NCI-H2081 treated with DMSO at 0.1 percent for 48 hours (cell line): Measurements from ENCODE around the gene ACER2.

ENCODE experiments used
- DNase-seq: peaks from one replicate; lab custom pipeline; 2025; lab: John Stamatoyannopoulos, UW

Gene ACER2

DNA sequence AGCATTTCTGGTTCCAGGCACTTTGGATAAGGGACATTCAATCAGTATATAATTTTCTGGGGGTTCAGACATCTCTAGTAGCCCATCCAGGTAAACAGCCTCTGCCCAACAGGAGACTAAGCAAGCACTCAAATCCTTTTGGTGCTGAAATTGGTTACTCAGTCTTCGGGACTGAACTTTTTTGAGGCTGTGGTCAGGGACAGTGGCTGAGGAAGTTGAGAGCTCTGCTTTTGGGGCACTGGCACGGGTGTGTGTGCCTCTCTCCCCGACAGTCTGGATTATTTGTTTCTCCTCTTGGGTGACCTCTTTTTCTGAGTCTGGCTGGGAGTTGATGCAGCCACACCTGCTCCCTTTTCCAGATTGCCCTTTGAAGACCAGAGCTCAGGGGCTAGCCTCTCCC lies 47.6 kb downstream of the ACER2 start:
- DNase-seq: no peak

- DNase-seq: peak; percentile 80
Observed at GRCh38 chr9:19456996-19457692, 48.3 kb downstream of the ACER2 start.

- no peak for DNase-seq
Observed at GRCh38 chr9:19457693-19458009, 48.8 kb downstream of the ACER2 start.

DNA sequence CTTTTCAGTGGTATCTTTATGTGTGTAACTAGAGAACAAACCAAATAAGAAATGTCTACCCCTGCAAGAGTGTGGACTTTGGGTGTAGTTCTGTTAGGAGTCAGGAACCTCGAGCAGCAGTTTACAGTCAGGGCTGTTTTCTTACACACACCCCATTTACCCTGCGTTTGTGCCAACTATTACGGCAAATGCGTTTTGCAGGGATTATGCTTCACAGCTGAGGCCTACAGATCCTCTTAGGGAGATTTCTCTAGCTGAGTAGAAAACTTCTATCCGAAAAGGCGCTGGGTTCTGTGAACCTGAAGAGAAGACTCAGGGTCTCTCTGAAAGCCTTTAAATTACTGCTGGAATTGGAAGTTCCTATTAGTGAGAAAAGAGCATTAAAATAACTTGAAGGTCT lies 51.4 kb downstream of the ACER2 start:
- no peak for DNase-seq

DNA sequence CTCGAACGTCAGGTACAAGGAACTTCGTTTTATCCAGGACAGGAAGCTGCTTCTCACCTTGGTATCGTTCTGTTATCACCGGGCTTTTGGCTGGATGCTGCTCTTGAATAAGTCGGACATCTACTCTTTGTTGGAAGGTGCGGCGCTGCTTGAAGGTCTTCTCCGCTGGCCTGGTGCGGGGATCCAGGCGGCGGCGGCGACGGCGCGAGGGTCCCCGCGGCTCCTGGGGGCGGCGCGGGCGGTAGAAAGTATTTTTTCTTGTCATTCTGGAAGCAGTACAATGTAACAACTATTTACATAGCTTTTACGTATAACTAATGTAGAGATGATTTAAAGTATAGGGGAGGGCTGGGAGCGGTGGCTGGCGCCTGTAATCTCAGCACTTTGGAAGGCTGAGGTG lies 52.3 kb downstream of the ACER2 start:
- DNase-seq: no peak

- DNase-seq: no peak
Observed at GRCh38 chr9:19464061-19464763, 55.4 kb downstream of the ACER2 start.

GRCh38 chr9:19464764-19465585 lies 56.2 kb downstream of the ACER2 start:
- DNase-seq: no peak

DNA sequence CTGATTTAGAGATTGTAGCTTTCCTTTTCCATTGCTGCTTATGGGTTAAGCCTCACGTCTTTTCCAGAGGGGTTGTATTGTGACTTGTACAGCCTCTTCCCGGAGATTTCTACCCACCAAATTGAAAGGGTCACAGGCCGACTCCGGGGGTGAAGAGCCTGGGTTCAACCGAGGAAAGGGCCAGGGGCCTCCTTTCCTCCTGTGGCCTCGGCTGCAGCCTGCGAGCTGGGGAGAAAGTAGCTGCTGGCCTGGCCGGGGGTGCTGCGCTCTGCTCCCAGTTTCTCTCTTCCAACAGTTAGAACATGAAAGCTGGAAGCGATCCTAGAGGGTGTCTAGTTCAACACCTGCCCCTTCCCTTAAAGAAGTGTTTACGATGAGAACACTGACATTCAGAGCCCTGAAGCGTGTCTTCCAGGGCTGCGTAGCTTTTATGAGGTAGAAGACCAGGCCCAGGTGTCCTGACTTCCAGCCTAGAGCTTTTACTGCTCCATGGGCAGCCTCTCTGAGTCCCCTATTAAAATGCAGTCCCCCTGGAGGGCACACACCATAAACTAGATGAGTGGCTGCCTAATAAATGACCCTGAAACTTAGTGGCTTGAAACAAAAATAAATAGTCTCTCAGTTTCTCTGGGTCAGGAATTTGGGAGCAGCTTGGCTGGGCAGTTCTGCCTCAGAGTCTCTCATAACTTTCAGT lies 56.9 kb downstream of the ACER2 start:
- DNase-seq: no peak

- DNase-seq: no peak
Observed at GRCh38 chr9:19466280-19466639, 57.5 kb downstream of the ACER2 start.

GRCh38 chr9:19469271-19469670 lies 60.5 kb downstream of the ACER2 start:
- DNase-seq: no peak

GRCh38 chr9:19470567-19470966 lies 61.8 kb downstream of the ACER2 start:
- DNase-seq: no peak

DNA sequence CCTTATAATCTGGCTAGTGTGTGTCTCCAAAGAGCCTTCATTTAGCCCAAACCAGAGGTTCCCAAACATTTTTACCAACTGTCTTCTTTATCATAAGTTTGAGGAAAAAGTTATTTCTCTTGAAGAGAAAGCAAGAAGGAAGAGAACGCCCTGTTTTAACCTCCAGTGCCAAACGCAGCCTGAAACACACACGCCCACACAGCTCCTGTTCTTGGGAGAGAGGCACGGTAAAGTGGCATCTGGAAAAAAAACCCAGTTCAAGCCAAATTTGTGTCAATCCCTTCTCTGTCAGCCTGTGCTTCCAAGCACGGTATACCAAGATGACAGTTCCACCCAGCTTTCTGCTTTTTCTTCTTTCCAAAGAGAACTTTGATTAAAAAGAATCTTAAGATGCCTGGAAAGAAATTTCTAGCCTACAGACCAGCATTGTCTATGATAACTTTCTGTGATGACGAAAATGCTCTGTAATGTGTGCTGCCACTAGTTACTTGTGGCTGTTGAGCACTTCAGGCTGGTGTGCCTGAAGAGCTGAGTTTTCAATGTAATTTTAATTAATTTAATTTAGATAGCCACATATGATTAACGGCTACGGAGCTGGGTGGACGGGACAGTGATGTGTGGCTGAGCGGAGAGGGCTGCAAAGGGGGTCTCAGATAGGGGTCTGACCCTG lies 62.3 kb downstream of the ACER2 start:
- DNase-seq: no peak

DNA sequence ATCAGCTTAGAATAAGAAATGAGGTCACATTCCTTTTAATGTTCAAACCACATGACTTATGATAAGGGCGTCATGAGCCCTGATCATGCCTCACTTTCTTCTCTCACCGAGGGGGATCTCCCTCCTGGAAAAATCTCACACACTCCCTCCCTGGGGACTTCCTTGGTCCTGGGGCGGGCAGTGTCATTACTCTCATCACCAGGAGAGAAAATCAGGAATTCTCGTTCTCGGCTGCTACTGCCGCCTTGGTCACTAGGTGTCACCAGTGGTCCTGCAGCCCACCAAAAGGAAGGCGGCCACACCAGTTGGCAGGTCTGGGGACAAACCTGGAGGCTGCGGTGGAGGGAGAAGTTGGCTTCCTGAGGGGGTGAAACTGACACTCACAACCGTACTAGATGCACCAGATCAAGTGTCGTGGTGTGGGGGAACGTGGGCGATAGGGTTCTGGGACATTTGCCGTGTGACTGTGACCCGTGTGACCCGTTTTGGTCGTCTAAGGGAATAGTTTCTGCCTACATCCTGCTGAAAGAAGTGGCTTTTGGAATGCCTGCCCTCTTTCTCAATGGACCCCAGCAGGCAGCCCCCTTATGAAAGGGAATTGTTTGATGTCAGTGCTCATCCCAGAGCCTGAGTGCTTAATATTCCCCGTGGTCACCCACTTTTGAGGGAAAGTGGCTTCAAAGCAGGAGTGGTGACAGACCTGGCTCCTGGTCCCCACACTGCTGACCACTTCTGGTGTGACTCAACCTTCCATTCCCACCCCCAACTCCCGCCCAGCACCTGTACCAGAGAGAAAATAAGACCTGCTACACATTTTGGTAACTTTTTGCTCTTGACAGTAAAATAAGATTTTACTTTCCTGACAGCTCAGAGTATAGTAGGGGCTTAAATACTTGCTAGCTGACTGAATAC lies 63.2 kb downstream of the ACER2 start:
- peak; percentile 21 for DNase-seq

GRCh38 chr9:19473605-19474004 lies 64.8 kb downstream of the ACER2 start:
- DNase-seq: no peak

- DNase-seq: no peak
Observed at GRCh38 chr9:19479874-19480273, 71.1 kb downstream of the ACER2 start.

DNA sequence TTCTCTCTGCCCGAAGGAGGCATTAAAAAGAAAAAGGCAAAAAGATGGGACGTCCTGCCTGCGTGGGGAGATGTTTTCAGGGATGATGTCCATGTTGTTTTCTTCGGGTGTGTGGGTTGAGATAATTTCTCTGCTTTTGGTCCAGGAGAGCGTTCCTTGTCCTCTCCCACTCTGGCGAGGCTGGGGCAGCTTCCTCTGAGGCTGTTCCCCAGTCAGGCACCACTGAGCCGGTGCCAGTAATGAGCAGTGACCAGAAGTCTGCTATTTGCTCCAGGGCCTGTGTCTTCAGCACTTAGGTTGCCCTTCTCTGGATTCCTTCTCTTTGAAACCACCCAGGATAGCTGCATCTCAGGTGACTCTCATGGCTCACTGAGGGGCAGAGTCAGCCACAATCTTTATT lies 71.5 kb downstream of the ACER2 start:
- DNase-seq: no peak

GRCh38 chr9:19481121-19481870 lies 72.5 kb downstream of the ACER2 start:
- DNase-seq: no peak

GRCh38 chr9:19481971-19482404 lies 73.2 kb downstream of the ACER2 start:
- no peak for DNase-seq

GRCh38 chr9:19484699-19485098 lies 75.9 kb downstream of the ACER2 start:
- DNase-seq: no peak

GRCh38 chr9:19485193-19485592 lies 76.4 kb downstream of the ACER2 start:
- no peak for DNase-seq
